Liver (tissue), 2 donors: ENCODE results near the gene ADK.

ENCODE experiments used
- JUND ChIP-seq, 2 donors: IDR thresholded peaks; 2 replicates each; pipeline ENCODE4 v1.6.1; 2016; ENCODE audit warnings: antibody characterized with exemption in 2 of 2
- TF ChIP-seq, protein P1 (sequence below): IDR thresholded peaks from 2 replicates; pipeline ENCODE4 v1.6.1; 2016; ENCODE audit warnings: antibody characterized with exemption
- donor health status: healthy.

GRCh38 chr10:74227697-74228424, 76.8 kb downstream of the ADK start:
- no peak for TF ChIP-seq JUND (IDR thresholded peaks at IDR 0.05)
- TF ChIP-seq, protein P1, sequence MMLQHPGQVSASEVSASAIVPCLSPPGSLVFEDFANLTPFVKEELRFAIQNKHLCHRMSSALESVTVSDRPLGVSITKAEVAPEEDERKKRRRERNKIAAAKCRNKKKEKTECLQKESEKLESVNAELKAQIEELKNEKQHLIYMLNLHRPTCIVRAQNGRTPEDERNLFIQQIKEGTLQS: no peak
